A673 (cell line): ENCODE measurements around the gene CLN5.

Source experiments
- EZH2 ChIP-seq: fragments of 200-600 bp; sonication (generic); IDR thresholded peaks from 2 replicates; pipeline ENCODE4 v1.6.1; 2017; ENCODE audit warnings: borderline replicate concordance, low read depth, mild to moderate bottlenecking, mixed read lengths, antibody characterized with exemption, low read length; ENCODE audit not compliant: poor library complexity, severe bottlenecking
- TF ChIP-seq, protein P1 (sequence below): fragments of 300-800, 200-600 bp; sonication (generic); conservative IDR thresholded peaks from 2 replicates; pipeline ENCODE4 v1.5.1; 2017; ENCODE audit warnings: low read depth, mild to moderate bottlenecking, antibody characterized with exemption, low read length, moderate library complexity, mixed read lengths

DNA sequence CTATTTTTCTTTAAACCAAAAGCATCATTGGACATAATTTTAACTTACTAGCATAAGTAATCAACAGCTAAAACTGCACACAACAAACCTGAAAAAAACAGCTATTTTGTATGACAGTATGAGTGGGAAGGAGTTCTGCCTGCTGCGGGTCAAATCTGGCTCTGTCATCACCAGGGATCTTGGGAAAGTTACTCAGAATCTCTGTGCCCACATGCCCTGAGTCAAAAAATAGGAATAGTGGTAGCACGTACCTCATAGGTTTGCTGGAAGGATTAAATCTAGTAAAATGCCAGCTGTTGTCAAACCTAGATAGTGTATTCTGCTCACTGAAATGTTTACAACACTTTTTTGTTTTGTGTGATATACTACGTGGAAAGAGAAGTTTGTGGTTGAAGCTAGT lies 1.1 kb downstream of the CLN5 start:
- no peak for TF ChIP-seq EZH2
- TF ChIP-seq, protein P1, sequence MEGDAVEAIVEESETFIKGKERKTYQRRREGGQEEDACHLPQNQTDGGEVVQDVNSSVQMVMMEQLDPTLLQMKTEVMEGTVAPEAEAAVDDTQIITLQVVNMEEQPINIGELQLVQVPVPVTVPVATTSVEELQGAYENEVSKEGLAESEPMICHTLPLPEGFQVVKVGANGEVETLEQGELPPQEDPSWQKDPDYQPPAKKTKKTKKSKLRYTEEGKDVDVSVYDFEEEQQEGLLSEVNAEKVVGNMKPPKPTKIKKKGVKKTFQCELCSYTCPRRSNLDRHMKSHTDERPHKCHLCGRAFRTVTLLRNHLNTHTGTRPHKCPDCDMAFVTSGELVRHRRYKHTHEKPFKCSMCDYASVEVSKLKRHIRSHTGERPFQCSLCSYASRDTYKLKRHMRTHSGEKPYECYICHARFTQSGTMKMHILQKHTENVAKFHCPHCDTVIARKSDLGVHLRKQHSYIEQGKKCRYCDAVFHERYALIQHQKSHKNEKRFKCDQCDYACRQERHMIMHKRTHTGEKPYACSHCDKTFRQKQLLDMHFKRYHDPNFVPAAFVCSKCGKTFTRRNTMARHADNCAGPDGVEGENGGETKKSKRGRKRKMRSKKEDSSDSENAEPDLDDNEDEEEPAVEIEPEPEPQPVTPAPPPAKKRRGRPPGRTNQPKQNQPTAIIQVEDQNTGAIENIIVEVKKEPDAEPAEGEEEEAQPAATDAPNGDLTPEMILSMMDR = no peak
